OCI-LY1 (cell line): Measurements from ENCODE around the gene SMAP1.

Experiments used
- H2AFZ ChIP-seq: fragments of 200-600 bp; sonication (generic), shearing (Covaris generic); 2 replicates; pipeline ENCODE4 v1.6.0; 2014; ENCODE audit warnings: antibody characterized with exemption, mild to moderate bottlenecking, low read length
- H3F3A ChIP-seq: fragments of 200-600 bp; sonication (generic), shearing (Covaris generic); 2 replicates; pipeline ENCODE4 v1.6.0; 2014; ENCODE audit warnings: mild to moderate bottlenecking, antibody characterized with exemption, low read length, moderate library complexity; ENCODE audit not compliant: insufficient read depth
- H3K27ac ChIP-seq: fragments of 200-600 bp; sonication (generic); 2 replicates; pipeline ENCODE4 v1.5.1; 2014; ENCODE audit warnings: low read length, mixed run types, mild to moderate bottlenecking, low read depth; ENCODE audit not compliant: poor library complexity, severe bottlenecking
- H3K27me3 ChIP-seq: fragments of 200-600 bp; sonication (generic); 2 replicates; pipeline ENCODE4 v1.6.0; 2014; ENCODE audit warnings: antibody characterized with exemption, mild to moderate bottlenecking, low read length, moderate library complexity; ENCODE audit not compliant: insufficient read depth
- H3K36me3 ChIP-seq: fragments of 200-600 bp; sonication (generic); 2 replicates; pipeline ENCODE4 v1.6.1; 2014; ENCODE audit warnings: mild to moderate bottlenecking, antibody characterized with exemption, low read length, moderate library complexity, mixed read lengths; ENCODE audit not compliant: insufficient read depth
- H3K4me1 ChIP-seq: fragments of 200-600 bp; sonication (generic); 2 replicates; pipeline ENCODE4 v1.5.1; 2014; ENCODE audit warnings: mild to moderate bottlenecking, low read length, moderate library complexity; ENCODE audit not compliant: insufficient read depth, severe bottlenecking
- H3K4me2 ChIP-seq: fragments of 200-600 bp; sonication (generic), shearing (Covaris generic); 2 replicates; pipeline ENCODE4 v1.6.1; 2014; ENCODE audit warnings: low read length
- H3K4me3 ChIP-seq: fragments of 200-600 bp; sonication (generic); 2 replicates; pipeline ENCODE4 v1.5.1; 2014; ENCODE audit warnings: low read length, low read depth, mild to moderate bottlenecking, mixed read lengths; ENCODE audit not compliant: poor library complexity, severe bottlenecking
- H3K79me2 ChIP-seq: fragments of 200-600 bp; shearing (Covaris generic); 2 replicates; pipeline ENCODE4 v1.6.1; 2016; ENCODE audit warnings: mixed run types, low read length, mixed read lengths; ENCODE audit not compliant: insufficient read depth
- H3K9ac ChIP-seq: fragments of 200-600 bp; sonication (generic), shearing (Covaris generic); 2 replicates; pipeline ENCODE4 v1.6.1; 2014; ENCODE audit warnings: mild to moderate bottlenecking, low read length, mixed read lengths
- H3K9me2 ChIP-seq: fragments of 200-600 bp; sonication (generic), shearing (Covaris generic); 2 replicates; pipeline ENCODE4 v1.6.1; 2014; ENCODE audit warnings: low read depth, mild to moderate bottlenecking, low read length, mixed read lengths
- H3K9me3 ChIP-seq: fragments of 200-600 bp; shearing (Covaris generic); 2 replicates; pipeline ENCODE4 v1.6.1; 2014; ENCODE audit warnings: low read length, mixed read lengths
- H4K20me1 ChIP-seq: fragments of 200-600 bp; sonication (generic), shearing (Covaris generic); 2 replicates; pipeline ENCODE4 v1.6.0; 2016; ENCODE audit warnings: mild to moderate bottlenecking, low read length; ENCODE audit not compliant: insufficient read depth
- EZH2 ChIP-seq: fragments of 200-600 bp; sonication (generic), shearing (Covaris generic); IDR thresholded peaks from 2 replicates; pipeline ENCODE4 v1.8.0; 2017; ENCODE audit warnings: borderline replicate concordance, mixed run types, mild to moderate bottlenecking, antibody characterized with exemption, low read length, moderate library complexity, mixed read lengths
- TF ChIP-seq, protein P1 (sequence below): fragments of 200-600 bp; sonication (generic), shearing (Covaris generic); IDR thresholded peaks from 2 replicates; pipeline ENCODE4 v1.5.1; 2017; ENCODE audit warnings: mild to moderate bottlenecking, antibody characterized with exemption, low read length, moderate library complexity, mixed read lengths

The SMAP1 gene

DNA sequence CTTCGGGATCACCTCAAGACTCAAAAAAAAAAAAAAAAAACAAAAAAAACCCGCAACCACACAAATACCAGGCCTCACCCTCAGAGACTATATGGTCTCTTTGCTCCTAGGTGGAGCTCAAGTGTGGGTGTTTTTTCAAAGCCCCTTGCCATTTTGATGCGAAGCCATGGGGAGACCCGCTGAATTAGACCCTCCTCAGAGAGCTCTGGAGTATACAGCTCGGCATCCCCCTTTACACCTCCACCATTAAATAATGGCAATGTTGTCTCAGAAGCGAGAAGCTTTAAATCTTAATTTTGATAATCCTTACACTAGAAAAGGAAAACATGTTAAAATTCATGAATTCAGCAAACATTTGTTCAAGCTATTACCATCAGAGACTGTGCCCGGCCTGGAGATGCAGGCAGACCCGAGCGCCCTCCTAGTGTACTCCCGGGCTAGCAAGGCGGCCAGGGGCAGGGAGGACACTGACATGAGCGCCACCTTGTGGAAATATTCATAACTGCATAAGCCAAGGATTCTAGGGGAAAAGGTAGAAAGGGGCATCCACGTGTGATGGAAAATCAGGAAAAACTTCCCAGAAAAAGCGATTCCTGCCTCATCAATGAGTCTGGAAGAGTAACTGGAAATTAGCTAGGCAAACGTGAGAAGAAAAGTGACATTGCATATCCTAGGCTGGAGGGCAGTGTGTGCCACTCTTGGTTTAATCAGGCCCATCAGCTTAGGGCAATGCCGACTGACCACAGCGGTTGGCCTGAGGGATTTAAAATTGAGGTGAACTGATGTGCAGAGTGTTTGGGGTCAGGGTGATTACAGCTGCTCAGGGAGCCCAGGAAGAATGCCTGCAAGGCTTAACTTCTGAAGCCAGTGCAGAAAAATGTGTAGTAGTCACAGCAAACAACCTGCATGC, 216.6 kb downstream of the SMAP1 start:
- Histone ChIP-seq H3K36me3 (no peaks in the 10 kb centered on the region), H2AFZ (no peak overlapping the region), H3K9ac (no peak overlapping the region), H3K9me3 (no peaks in the 10 kb centered on the region), H3K27ac (no peak overlapping the region), H3F3A (no peaks in the 10 kb centered on the region), H3K27me3 (no peaks in the 10 kb centered on the region), H3K79me2 (no peaks in the 10 kb centered on the region), H3K4me3 (no peak overlapping the region), H3K9me2 (no peaks in the 10 kb centered on the region), H4K20me1 (no peaks in the 10 kb centered on the region), H3K4me2 (no peak overlapping the region), H3K4me1 (peaks cover 3% of the 10 kb centered on the region)
- no peak for TF ChIP-seq EZH2
- TF ChIP-seq, protein P1, sequence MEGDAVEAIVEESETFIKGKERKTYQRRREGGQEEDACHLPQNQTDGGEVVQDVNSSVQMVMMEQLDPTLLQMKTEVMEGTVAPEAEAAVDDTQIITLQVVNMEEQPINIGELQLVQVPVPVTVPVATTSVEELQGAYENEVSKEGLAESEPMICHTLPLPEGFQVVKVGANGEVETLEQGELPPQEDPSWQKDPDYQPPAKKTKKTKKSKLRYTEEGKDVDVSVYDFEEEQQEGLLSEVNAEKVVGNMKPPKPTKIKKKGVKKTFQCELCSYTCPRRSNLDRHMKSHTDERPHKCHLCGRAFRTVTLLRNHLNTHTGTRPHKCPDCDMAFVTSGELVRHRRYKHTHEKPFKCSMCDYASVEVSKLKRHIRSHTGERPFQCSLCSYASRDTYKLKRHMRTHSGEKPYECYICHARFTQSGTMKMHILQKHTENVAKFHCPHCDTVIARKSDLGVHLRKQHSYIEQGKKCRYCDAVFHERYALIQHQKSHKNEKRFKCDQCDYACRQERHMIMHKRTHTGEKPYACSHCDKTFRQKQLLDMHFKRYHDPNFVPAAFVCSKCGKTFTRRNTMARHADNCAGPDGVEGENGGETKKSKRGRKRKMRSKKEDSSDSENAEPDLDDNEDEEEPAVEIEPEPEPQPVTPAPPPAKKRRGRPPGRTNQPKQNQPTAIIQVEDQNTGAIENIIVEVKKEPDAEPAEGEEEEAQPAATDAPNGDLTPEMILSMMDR = peak; percentile 90

- no peak for TF ChIP-seq EZH2
- TF ChIP-seq, protein P1 = no peak
- H3K9me3 ChIP-seq = no peaks in the 10 kb centered on the region
- no peak overlapping the region for H2AFZ ChIP-seq
- no peak overlapping the region for H3K9ac ChIP-seq
- no peaks in the 10 kb centered on the region for H3F3A ChIP-seq
- no peaks in the 10 kb centered on the region for H3K9me2 ChIP-seq
- no peak overlapping the region for H3K27ac ChIP-seq
- no peak overlapping the region for H3K4me2 ChIP-seq
- no peaks in the 10 kb centered on the region for H3K36me3 ChIP-seq
- H3K4me1 ChIP-seq = peaks cover 3% of the 10 kb centered on the region
- H4K20me1 ChIP-seq = no peaks in the 10 kb centered on the region
- no peaks in the 10 kb centered on the region for H3K27me3 ChIP-seq
- no peak overlapping the region for H3K4me3 ChIP-seq
- no peaks in the 10 kb centered on the region for H3K79me2 ChIP-seq
These were observed 218.4 kb downstream of the SMAP1 start for GRCh38 chr6:70886071-70886470.

GRCh38 chr6:70886661-70887060, 219.0 kb downstream of the SMAP1 start:
- H3K36me3 ChIP-seq = no peaks in the 10 kb centered on the region
- H3F3A ChIP-seq = no peaks in the 10 kb centered on the region
- H3K27me3 ChIP-seq = no peaks in the 10 kb centered on the region
- H3K9me2 ChIP-seq = no peaks in the 10 kb centered on the region
- H3K4me1 ChIP-seq = peaks cover 3% of the 10 kb centered on the region
- no peak overlapping the region for H3K9ac ChIP-seq
- H3K9me3 ChIP-seq = no peaks in the 10 kb centered on the region
- no peaks in the 10 kb centered on the region for H4K20me1 ChIP-seq
- no peak overlapping the region for H3K27ac ChIP-seq
- TF ChIP-seq EZH2 = no peak
- TF ChIP-seq, protein P1 = no peak
- no peak overlapping the region for H2AFZ ChIP-seq
- no peak overlapping the region for H3K4me3 ChIP-seq
- H3K79me2 ChIP-seq = no peaks in the 10 kb centered on the region
- no peak overlapping the region for H3K4me2 ChIP-seq
